M059J (cell line): Measurements from ENCODE around the gene ASB1. TPM values are rescaled to one million over a fixed set of nuclear protein-coding genes. Genes with fewer than 3 reads are reported as not detected.

Experiments
- DNase-seq: peaks from one replicate; pipeline ENCODE4 v3.0.0-alpha.2; 2012; ENCODE audit warnings: low read depth
- total RNA-seq: library from RNA; depleted of rRNA; stranded (reverse); fragments of >200 nt; shearing (Covaris generic); gene quantifications from 2 replicates; pipeline ENCODE4 v1.2.3, GENCODE V29; 2014

The ASB1 gene
- total RNA-seq, 1 experiment from 2014 or later = 17.2 TPM

GRCh38 chr2:238422940-238423339 lies 3.8 kb upstream of the ASB1 start:
- DNase-seq = no peak

GRCh38 chr2:238423561-238424312 lies 3.0 kb upstream of the ASB1 start:
- peak; percentile 43 for DNase-seq

GRCh38 chr2:238424313-238424700 lies 2.4 kb upstream of the ASB1 start:
- peak; percentile 22 for DNase-seq

- DNase-seq = no peak
Measured at GRCh38 chr2:238425505-238425978, 1.2 kb upstream of the ASB1 start.

- peak; percentile 32 for DNase-seq
Measured at GRCh38 chr2:238425979-238426567, 654 bp upstream of the ASB1 start.

GRCh38 chr2:238427435-238428162 lies 872 bp downstream of the ASB1 start:
- no peak for DNase-seq

- no peak for DNase-seq
Measured at GRCh38 chr2:238428866-238429265, 2.1 kb downstream of the ASB1 start.

- no peak for DNase-seq
Measured at GRCh38 chr2:238430781-238431180, 4.1 kb downstream of the ASB1 start.

- DNase-seq = no peak
Measured at GRCh38 chr2:238431456-238431855, 4.7 kb downstream of the ASB1 start.

- DNase-seq = no peak
Measured at GRCh38 chr2:238433300-238433915, 6.7 kb downstream of the ASB1 start.

GRCh38 chr2:238433941-238434845 lies 7.5 kb downstream of the ASB1 start:
- peak; percentile 67 for DNase-seq

- no peak for DNase-seq
Measured at GRCh38 chr2:238434846-238435751, 8.4 kb downstream of the ASB1 start.

- DNase-seq = no peak
Measured at GRCh38 chr2:238435752-238436096, 9.0 kb downstream of the ASB1 start.

GRCh38 chr2:238438856-238439849 lies 12.4 kb downstream of the ASB1 start:
- peak; percentile 97 for DNase-seq

- DNase-seq = no peak
Measured at GRCh38 chr2:238439917-238440316, 13.2 kb downstream of the ASB1 start.

GRCh38 chr2:238440331-238440730 lies 13.6 kb downstream of the ASB1 start:
- no peak for DNase-seq

- DNase-seq = no peak
Measured at GRCh38 chr2:238440767-238441166, 14.0 kb downstream of the ASB1 start.

- no peak for DNase-seq
Measured at GRCh38 chr2:238441262-238442114, 14.8 kb downstream of the ASB1 start.
